Activated CD8-positive, alpha-beta T cell treated with anti-CD3 and anti-CD28 coated beads for 36 hours (primary cell): ENCODE data around the gene CHMP1B. TPM values are rescaled to one million over a fixed set of nuclear protein-coding genes. Genes with fewer than 3 reads are reported as not detected.

Source experiments
- ATAC-seq: fragments of 200-7000 bp; cut with Tn5 transposase; one replicate; pipeline ENCODE4 v1.10.0; 2021; ENCODE audit warnings: mild to moderate bottlenecking, moderate library complexity
- CTCF ChIA-PET: fragments of 350-600 bp; sonication (Branson Sonifier 250); formaldehyde crosslinking; loops from one replicate; lab custom pipeline; 2021; ENCODE audit warnings: antibody characterized with exemption; lab: Charles Lee
- POLR2A ChIA-PET: fragments of 350-600 bp; sonication (Branson Sonifier 250); formaldehyde crosslinking; loops from one replicate; lab custom pipeline; 2021; ENCODE audit warnings: antibody characterized with exemption; lab: Charles Lee
- DNase-seq: peaks from one replicate; pipeline ENCODE4 v3.0.0-alpha.2; 2020
- H3K27ac Mint-ChIP-seq: one replicate; pipeline ENCODE4 v1.8.0; 2021; ENCODE audit warnings: mild to moderate bottlenecking, mixed read lengths
- H3K27me3 Mint-ChIP-seq: one replicate; pipeline ENCODE4 v1.8.0; 2021; ENCODE audit warnings: mixed read lengths
- H3K36me3 Mint-ChIP-seq: one replicate; pipeline ENCODE4 v1.8.0; 2021; ENCODE audit warnings: low read depth, mixed read lengths
- H3K4me1 Mint-ChIP-seq: one replicate; pipeline ENCODE4 v1.8.0; 2021; ENCODE audit warnings: low read depth, mixed read lengths
- H3K4me3 Mint-ChIP-seq: one replicate; pipeline ENCODE4 v1.8.0; 2021; ENCODE audit warnings: mild to moderate bottlenecking, moderate library complexity, mixed read lengths
- H3K9me3 Mint-ChIP-seq: one replicate; pipeline ENCODE4 v1.8.0; 2021; ENCODE audit warnings: mixed read lengths
- CTCF ChIP-seq: fragments of 200-600 bp; IDR thresholded peaks from one replicate; pipeline ENCODE4 v1.8.0; 2022; ENCODE audit warnings: antibody characterized with exemption, mild to moderate bottlenecking
- intact Hi-C: fragments of 100-400 bp; cut with micrococcal nuclease; formaldehyde crosslinking; loops from one replicate; pipeline ENCODE4 v1.10.0; 2022
- total RNA-seq, 2 experiments: library from RNA; stranded (reverse); gene quantifications; one replicate each; pipeline ENCODE4 v1.2.3, GENCODE V29; 2021

The CHMP1B gene
- total RNA-seq, 2 experiments from 2014 or later, result 24.8 to 25.8 TPM

DNA sequence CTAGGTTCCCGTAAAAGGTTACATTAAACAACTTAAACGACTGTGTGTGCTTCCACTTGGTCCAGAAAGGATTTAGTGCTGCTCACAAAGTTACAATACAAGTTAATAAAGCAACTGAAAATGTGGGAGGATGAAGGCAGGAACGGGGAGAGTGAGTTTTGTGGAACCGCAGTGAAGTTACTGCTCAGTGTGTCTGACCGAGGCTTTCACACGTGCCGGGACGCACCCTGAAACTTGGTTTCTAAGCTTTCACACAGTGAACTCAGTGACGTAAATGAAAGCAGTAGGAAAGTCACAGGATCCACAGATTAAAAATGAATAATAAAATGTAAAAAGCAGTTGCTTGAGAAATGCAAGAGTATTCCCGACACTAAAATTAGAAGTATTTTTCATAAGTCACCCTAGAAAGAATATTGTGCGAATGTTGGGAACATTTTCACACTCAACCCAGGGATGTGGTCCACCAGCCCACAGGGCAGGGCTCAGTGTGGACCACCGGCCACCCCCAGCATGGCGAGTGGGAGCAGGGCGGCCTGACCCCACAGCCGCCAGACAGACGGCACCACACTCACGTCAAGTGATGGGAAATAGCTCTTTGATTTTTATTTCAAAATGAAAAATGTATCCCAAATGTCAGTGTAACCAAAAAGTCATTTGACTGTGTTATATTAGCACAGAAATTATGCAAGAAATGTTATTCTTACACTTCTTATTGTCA is 32.6 kb upstream of the CHMP1B start:
- intact Hi-C loops, result no loop called here
- no peak overlapping the region for H3K4me3 Mint-ChIP-seq
- H3K4me1 Mint-ChIP-seq, result no peaks in the 10 kb centered on the region
- no peaks in the 10 kb centered on the region for H3K27me3 Mint-ChIP-seq
- no peaks in the 10 kb centered on the region for H3K9me3 Mint-ChIP-seq
- H3K36me3 Mint-ChIP-seq, result no peaks in the 10 kb centered on the region
- ChIA-PET CTCF (no interaction called here), POLR2A (no interaction called here)
- ATAC-seq (no peak), DNase-seq (no peak)
- no peak overlapping the region for H3K27ac Mint-ChIP-seq
- TF ChIP-seq CTCF, result no peak

DNA sequence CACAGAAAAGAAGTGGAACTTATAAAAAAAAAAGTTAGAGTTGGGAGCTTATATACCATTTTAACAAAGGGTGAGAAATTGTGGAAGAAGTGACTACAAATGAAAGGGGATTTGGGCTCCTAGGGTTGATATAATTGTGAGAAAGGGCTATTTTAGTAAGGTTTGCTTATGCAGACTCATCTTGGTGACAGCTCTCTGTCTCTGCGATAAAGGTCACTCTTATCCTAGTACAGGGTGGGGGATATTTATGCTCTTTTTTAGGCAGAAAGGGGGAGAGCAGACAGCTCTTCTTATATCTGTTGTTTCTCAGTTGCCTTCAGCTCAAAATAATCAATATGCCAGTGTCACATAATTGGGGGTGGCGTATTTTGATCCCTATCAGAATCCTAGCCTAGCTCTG is 31.3 kb upstream of the CHMP1B start:
- no peaks in the 10 kb centered on the region for H3K36me3 Mint-ChIP-seq
- no peaks in the 10 kb centered on the region for H3K4me1 Mint-ChIP-seq
- H3K4me3 Mint-ChIP-seq, result no peak overlapping the region
- intact Hi-C loops, result no loop called here
- POLR2A ChIA-PET, result no interaction called here
- ATAC-seq, result no peak
- H3K27ac Mint-ChIP-seq, result no peak overlapping the region
- H3K9me3 Mint-ChIP-seq, result no peaks in the 10 kb centered on the region
- no peak for TF ChIP-seq CTCF
- no peak for DNase-seq
- CTCF ChIA-PET, result interaction anchor here (1.4 kb wide), 1 partner anchor 87 kb away, joined by 3 read pairs; no protein-coding TSS in a partner anchor
- H3K27me3 Mint-ChIP-seq, result no peaks in the 10 kb centered on the region

DNA sequence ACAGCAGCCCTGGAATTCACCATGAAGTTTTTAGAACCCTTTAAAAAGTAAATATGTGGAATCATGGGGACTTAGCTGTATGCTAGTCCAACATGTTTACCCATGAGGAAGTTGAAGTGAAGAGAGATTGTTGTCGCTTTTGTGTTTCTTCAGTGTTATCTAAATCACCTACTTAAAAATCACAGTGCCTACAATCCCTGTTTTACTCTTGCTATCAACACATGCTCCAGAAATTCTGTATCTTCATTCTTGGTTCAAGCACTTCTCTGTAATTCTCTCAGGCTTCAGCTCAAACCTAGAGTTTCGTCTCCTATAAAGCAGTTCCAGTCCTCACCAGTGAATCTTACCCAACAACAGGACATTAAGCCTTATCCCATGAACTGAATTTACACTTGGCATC is 30.5 kb upstream of the CHMP1B start:
- ChIA-PET POLR2A (no interaction called here), CTCF (interaction anchor here (1.4 kb wide), 1 partner anchor 88 kb away, joined by 3 read pairs; no protein-coding TSS in a partner anchor)
- Mint-ChIP-seq H3K4me3 (no peak overlapping the region), H3K36me3 (no peaks in the 10 kb centered on the region), H3K4me1 (no peaks in the 10 kb centered on the region), H3K9me3 (no peaks in the 10 kb centered on the region), H3K27me3 (no peaks in the 10 kb centered on the region), H3K27ac (no peak overlapping the region)
- DNase-seq (no peak), ATAC-seq (no peak)
- TF ChIP-seq CTCF, result no peak
- intact Hi-C loops, result no loop called here

- no peaks in the 10 kb centered on the region for H3K4me1 Mint-ChIP-seq
- no peak for TF ChIP-seq CTCF
- no peaks in the 10 kb centered on the region for H3K36me3 Mint-ChIP-seq
- ATAC-seq (no peak), DNase-seq (no peak)
- CTCF ChIA-PET, result interaction anchor here (1.4 kb wide), 1 partner anchor 88 kb away, joined by 3 read pairs; no protein-coding TSS in a partner anchor
- POLR2A ChIA-PET, result no interaction called here
- no peaks in the 10 kb centered on the region for H3K27me3 Mint-ChIP-seq
- intact Hi-C loops, result no loop called here
- no peaks in the 10 kb centered on the region for H3K9me3 Mint-ChIP-seq
- H3K4me3 Mint-ChIP-seq, result no peak overlapping the region
- no peak overlapping the region for H3K27ac Mint-ChIP-seq
Measured at GRCh38 chr18:11821208-11821607, 30.0 kb upstream of the CHMP1B start.

GRCh38 chr18:11821643-11822237 is 29.5 kb upstream of the CHMP1B start:
- Mint-ChIP-seq H3K4me3 (no peak overlapping the region), H3K27ac (no peak overlapping the region), H3K36me3 (no peaks in the 10 kb centered on the region), H3K4me1 (no peaks in the 10 kb centered on the region), H3K9me3 (no peaks in the 10 kb centered on the region), H3K27me3 (no peaks in the 10 kb centered on the region)
- no peak for ATAC-seq
- CTCF ChIA-PET, result interaction anchor here (1.4 kb wide), 1 partner anchor 89 kb away, joined by 3 read pairs; no protein-coding TSS in a partner anchor
- intact Hi-C loops, result no loop called here
- DNase-seq, result no peak
- no peak for TF ChIP-seq CTCF
- POLR2A ChIA-PET, result interaction anchor here (0.9 kb wide), 1 partner anchor 87 kb away, joined by 3 read pairs; the partner anchor contains the start of gene MPPE1
